Ishikawa (cell line): ENCODE data around the gene FAM47B.

Experiments used
- CEBPB ChIP-seq: IDR thresholded peaks from 2 replicates; pipeline ENCODE4 v1.6.1; 2012
- CREB1 ChIP-seq: IDR thresholded peaks from 2 replicates; pipeline ENCODE4 v1.6.1; 2012; ENCODE audit warnings: low read depth
- EP300 ChIP-seq: IDR thresholded peaks from 2 replicates; pipeline ENCODE4 v1.6.1; 2012; ENCODE audit warnings: borderline replicate concordance
- FOXM1 ChIP-seq: IDR thresholded peaks from 2 replicates; pipeline ENCODE4 v1.6.1; 2012; ENCODE audit warnings: low read depth, borderline replicate concordance
- NFIC ChIP-seq: IDR thresholded peaks from 2 replicates; pipeline ENCODE4 v1.6.1; 2012
- RAD21 ChIP-seq: IDR thresholded peaks from 2 replicates; pipeline ENCODE4 v1.6.1; 2012; ENCODE audit warnings: low read depth
- TAF1 ChIP-seq: IDR thresholded peaks from 2 replicates; pipeline ENCODE4 v1.6.1; 2012; ENCODE audit warnings: low read depth, mild to moderate bottlenecking
- TEAD4 ChIP-seq: IDR thresholded peaks from 2 replicates; pipeline ENCODE4 v1.6.1; 2012
- YY1 ChIP-seq: IDR thresholded peaks from 2 replicates; pipeline ENCODE4 v1.6.1; 2012; ENCODE audit warnings: low read depth
- ZBTB7A ChIP-seq: IDR thresholded peaks from 2 replicates; pipeline ENCODE4 v1.6.1; 2012; ENCODE audit warnings: low read depth
- TF ChIP-seq, protein P1 (sequence below): IDR thresholded peaks from 2 replicates; pipeline ENCODE4 v1.6.1; 2012
- TF ChIP-seq, protein P2 (sequence below): IDR thresholded peaks from 2 replicates; pipeline ENCODE4 v1.6.1; 2012
- TF ChIP-seq, protein P3 (sequence below): IDR thresholded peaks from 2 replicates; pipeline ENCODE4 v1.6.1; 2012; ENCODE audit warnings: low read depth, mild to moderate bottlenecking

DNA sequence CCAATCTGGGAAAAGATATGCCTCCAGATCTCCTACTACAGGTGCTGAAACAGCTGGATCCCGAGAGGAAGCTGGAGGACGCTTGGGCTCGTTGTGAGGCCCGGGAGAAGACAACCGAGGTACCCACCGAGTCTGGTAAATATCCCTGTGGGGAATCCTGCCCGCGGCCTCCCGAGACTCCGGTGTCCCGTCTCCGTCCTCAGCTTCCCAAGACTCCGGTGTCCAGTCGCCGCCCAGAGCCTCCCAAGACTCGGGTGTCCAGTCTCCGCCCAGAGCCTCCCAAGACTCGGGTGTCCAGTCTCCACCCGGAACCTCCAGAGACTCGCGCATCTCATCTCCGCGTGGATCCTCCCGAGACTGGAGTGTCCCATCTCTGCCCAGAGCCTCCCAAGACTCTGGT, 639 bp downstream of the FAM47B start:
- no peak for TF ChIP-seq CEBPB
- TF ChIP-seq, protein P1, sequence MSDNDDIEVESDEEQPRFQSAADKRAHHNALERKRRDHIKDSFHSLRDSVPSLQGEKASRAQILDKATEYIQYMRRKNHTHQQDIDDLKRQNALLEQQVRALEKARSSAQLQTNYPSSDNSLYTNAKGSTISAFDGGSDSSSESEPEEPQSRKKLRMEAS, result no peak
- TF ChIP-seq, protein P2, sequence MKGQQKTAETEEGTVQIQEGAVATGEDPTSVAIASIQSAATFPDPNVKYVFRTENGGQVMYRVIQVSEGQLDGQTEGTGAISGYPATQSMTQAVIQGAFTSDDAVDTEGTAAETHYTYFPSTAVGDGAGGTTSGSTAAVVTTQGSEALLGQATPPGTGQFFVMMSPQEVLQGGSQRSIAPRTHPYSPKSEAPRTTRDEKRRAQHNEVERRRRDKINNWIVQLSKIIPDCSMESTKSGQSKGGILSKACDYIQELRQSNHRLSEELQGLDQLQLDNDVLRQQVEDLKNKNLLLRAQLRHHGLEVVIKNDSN, result no peak
- TF ChIP-seq YY1, result no peak
- TF ChIP-seq RAD21, result no peak
- TF ChIP-seq NFIC, result no peak
- TF ChIP-seq, protein P3, sequence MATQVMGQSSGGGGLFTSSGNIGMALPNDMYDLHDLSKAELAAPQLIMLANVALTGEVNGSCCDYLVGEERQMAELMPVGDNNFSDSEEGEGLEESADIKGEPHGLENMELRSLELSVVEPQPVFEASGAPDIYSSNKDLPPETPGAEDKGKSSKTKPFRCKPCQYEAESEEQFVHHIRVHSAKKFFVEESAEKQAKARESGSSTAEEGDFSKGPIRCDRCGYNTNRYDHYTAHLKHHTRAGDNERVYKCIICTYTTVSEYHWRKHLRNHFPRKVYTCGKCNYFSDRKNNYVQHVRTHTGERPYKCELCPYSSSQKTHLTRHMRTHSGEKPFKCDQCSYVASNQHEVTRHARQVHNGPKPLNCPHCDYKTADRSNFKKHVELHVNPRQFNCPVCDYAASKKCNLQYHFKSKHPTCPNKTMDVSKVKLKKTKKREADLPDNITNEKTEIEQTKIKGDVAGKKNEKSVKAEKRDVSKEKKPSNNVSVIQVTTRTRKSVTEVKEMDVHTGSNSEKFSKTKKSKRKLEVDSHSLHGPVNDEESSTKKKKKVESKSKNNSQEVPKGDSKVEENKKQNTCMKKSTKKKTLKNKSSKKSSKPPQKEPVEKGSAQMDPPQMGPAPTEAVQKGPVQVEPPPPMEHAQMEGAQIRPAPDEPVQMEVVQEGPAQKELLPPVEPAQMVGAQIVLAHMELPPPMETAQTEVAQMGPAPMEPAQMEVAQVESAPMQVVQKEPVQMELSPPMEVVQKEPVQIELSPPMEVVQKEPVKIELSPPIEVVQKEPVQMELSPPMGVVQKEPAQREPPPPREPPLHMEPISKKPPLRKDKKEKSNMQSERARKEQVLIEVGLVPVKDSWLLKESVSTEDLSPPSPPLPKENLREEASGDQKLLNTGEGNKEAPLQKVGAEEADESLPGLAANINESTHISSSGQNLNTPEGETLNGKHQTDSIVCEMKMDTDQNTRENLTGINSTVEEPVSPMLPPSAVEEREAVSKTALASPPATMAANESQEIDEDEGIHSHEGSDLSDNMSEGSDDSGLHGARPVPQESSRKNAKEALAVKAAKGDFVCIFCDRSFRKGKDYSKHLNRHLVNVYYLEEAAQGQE, result no peak
- no peak for TF ChIP-seq TAF1
- TF ChIP-seq EP300, result no peak
- TF ChIP-seq FOXM1, result no peak
- no peak for TF ChIP-seq ZBTB7A
- TF ChIP-seq CREB1, result no peak
- no peak for TF ChIP-seq TEAD4
